ENCODE results near the gene CADM2.

- no peak for TF ChIP-seq CTCF (IDR thresholded peaks at IDR 0.05; ENCODE audit: low read depth, low read length, poor library complexity, severe bottlenecking)
- no peak for TF ChIP-seq EZH2phosphoT487 (IDR thresholded peaks at IDR 0.05; ENCODE audit: borderline replicate concordance, low read length)
These were observed 218.0 kb downstream of the CADM2 start for GRCh38 chr3:85176799-85177198.

Measured in DOHH2 (cell line).